Measurements from ENCODE around the gene SYTL2.
"Not testable (repeated sequence)": the region's sequence is repeated elsewhere in the genome, so short reads cannot be mapped to it uniquely, and the experiment has no call there.

DNA sequence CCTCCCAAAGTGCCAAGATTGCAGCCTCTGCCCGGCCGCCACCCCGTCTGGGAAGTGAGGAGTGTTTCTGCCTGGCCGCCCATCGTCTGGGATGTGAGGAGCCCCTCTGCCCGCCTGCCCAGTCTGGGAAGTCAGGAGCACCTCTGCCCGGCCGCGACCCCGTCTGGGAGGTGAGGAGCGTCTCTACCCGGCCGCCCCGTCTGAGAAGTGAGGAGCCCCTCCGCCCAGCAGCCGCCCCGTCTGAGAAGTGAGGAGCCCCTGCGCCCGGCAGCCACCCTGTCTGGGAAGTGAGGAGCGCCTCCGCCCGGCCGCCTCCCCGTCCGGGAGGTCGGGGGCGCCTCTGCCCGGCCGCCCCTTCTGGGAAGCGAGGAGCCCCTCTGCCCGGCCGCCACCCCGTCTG is 41.8 kb upstream of the SYTL2 start:
- TF ChIP-seq, protein P1, sequence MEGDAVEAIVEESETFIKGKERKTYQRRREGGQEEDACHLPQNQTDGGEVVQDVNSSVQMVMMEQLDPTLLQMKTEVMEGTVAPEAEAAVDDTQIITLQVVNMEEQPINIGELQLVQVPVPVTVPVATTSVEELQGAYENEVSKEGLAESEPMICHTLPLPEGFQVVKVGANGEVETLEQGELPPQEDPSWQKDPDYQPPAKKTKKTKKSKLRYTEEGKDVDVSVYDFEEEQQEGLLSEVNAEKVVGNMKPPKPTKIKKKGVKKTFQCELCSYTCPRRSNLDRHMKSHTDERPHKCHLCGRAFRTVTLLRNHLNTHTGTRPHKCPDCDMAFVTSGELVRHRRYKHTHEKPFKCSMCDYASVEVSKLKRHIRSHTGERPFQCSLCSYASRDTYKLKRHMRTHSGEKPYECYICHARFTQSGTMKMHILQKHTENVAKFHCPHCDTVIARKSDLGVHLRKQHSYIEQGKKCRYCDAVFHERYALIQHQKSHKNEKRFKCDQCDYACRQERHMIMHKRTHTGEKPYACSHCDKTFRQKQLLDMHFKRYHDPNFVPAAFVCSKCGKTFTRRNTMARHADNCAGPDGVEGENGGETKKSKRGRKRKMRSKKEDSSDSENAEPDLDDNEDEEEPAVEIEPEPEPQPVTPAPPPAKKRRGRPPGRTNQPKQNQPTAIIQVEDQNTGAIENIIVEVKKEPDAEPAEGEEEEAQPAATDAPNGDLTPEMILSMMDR (IDR thresholded peaks at IDR 0.05), result not testable (repeated sequence)
- TF ChIP-seq, protein P2, sequence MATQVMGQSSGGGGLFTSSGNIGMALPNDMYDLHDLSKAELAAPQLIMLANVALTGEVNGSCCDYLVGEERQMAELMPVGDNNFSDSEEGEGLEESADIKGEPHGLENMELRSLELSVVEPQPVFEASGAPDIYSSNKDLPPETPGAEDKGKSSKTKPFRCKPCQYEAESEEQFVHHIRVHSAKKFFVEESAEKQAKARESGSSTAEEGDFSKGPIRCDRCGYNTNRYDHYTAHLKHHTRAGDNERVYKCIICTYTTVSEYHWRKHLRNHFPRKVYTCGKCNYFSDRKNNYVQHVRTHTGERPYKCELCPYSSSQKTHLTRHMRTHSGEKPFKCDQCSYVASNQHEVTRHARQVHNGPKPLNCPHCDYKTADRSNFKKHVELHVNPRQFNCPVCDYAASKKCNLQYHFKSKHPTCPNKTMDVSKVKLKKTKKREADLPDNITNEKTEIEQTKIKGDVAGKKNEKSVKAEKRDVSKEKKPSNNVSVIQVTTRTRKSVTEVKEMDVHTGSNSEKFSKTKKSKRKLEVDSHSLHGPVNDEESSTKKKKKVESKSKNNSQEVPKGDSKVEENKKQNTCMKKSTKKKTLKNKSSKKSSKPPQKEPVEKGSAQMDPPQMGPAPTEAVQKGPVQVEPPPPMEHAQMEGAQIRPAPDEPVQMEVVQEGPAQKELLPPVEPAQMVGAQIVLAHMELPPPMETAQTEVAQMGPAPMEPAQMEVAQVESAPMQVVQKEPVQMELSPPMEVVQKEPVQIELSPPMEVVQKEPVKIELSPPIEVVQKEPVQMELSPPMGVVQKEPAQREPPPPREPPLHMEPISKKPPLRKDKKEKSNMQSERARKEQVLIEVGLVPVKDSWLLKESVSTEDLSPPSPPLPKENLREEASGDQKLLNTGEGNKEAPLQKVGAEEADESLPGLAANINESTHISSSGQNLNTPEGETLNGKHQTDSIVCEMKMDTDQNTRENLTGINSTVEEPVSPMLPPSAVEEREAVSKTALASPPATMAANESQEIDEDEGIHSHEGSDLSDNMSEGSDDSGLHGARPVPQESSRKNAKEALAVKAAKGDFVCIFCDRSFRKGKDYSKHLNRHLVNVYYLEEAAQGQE (IDR thresholded peaks at IDR 0.05; ENCODE audit: insufficient read depth in 1 of 2, low read depth in 2 of 2, low read length in 1 of 2), result not testable (repeated sequence)
- not testable (repeated sequence) for TF ChIP-seq TCF7L2 (IDR thresholded peaks at IDR 0.05; ENCODE audit: low read depth, low read length); POLR2AphosphoS5 (IDR thresholded peaks at IDR 0.05; ENCODE audit: low read depth, low read length); SIN3A (IDR thresholded peaks at IDR 0.05; ENCODE audit: borderline replicate concordance, insufficient read depth, low read depth, low read length)

All from Panc1 (cell line).